H54 (cell line): ENCODE results near the gene ETV6.

ENCODE experiments used
- DNase-seq: peaks from one replicate; pipeline ENCODE4 v3.0.0; 2011; ENCODE audit warnings: low spot score, mixed read lengths; ENCODE audit not compliant: insufficient read length
- FAIRE-seq: peaks from 3 replicates; lab custom pipeline; 2011; peaks lifted over from hg19 to GRCh38; lab: Jason Lieb, UNC
- POLR2A ChIP-seq: IDR thresholded peaks from 2 replicates; pipeline ENCODE4 v1.6.1; 2011; ENCODE audit warnings: low read depth, mild to moderate bottlenecking, low read length

ETV6 gene

DNA sequence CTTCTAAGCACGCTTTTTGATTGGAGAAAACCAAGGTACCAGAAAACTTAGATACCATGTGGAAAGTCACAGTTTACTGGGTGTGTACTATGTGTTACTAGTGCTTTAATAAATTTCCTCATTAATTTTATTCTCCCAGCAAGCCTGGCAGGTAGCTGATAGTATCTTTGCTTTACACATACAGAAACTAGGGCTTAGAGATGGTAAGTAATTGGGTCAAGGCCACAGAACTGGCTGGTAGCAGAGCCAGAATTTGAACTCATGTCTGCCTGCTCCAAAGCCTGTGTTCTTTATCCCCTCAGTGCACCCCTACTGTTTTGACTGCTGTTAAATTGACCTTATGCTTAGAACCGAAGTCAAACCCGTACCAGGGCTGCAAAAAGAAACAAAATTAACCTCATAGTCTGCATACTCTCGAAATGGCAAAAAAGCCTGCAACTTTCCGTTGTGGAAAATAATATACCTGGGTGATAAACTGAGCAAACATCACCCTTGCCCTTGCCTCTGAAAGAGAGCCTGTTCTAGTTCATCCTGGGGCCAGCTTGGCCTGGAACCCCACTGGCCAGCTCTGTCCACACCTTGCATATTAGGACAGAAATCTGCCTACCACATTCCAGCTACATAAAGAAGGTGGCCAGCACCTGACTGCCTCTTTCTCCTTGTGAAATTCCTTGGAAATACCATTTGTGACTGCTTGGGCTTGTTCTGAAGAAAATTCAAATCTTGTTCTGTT is 118.9 kb downstream of the ETV6 start:
- no peak for FAIRE-seq
- no peak for TF ChIP-seq POLR2A
- no peak for DNase-seq

DNA sequence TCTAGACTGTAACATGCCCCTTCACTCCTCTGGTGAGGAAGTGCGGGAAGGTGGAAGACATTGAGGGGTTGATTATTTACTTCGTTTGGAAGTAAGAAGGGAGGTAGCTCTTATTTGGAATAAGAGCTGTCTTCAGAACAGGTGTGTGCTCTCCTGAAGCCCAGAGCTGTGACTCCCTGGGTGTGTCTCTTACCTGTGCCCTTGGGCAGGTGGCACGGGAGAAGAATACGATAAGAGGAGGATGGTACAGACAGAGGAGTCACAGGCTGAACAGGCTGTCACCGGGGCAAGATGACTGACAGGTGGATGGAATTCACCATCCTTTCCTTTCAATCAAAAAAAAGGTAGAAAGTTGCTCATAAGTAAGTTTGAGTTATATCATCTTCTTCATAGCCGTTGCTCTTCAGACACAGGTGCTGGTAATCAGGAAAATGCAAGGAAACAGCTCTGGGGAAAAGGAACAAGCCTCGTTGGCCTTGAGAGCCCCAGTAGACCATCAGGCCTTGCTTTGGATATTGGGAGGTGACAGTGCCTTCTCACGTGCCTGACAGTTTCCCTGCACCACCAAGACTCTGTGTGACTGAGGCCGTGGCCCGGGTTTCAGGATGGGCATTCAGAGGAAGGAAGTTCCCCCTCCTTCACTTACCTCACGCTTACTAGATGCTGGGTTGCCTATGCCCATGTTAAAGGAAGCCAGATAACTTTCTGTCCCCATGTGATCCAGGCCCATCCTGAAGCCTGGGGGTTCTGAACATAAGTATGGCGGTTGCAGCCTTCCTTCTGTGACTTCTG is 120.4 kb downstream of the ETV6 start:
- DNase-seq (no peak), FAIRE-seq (no peak)
- no peak for TF ChIP-seq POLR2A

GRCh38 chr12:11771356-11771755 is 121.9 kb downstream of the ETV6 start:
- DNase-seq (no peak), FAIRE-seq (no peak)
- no peak for TF ChIP-seq POLR2A

DNA sequence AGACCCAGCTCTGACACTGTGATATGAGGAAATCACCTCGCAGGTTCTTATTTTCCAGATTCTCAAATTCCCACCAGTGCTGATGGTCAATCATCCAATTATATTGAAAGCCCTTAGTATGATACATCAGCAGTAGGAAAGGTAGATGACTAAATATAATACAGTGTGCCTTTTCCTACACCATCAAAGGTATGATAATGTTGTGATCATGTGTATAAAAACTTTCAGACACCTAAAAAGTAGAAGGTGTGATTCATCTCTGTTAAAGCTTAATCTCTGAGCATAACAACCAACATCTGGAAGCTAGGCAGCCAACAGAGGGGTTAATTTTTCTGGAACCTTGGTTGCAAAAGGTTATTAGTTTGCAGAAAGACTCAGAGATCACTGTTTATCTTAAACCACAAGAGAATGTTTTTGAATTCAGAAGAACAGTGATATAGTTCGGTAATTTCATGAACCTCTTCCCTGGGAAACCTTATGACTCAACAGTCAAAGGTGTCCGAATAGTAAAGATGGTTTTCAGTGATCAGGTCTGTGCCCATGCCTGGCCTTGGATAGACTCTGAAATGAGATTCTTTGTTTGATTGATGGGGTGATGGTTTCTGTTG is 122.5 kb downstream of the ETV6 start:
- FAIRE-seq (no peak), DNase-seq (no peak)
- no peak for TF ChIP-seq POLR2A

DNA sequence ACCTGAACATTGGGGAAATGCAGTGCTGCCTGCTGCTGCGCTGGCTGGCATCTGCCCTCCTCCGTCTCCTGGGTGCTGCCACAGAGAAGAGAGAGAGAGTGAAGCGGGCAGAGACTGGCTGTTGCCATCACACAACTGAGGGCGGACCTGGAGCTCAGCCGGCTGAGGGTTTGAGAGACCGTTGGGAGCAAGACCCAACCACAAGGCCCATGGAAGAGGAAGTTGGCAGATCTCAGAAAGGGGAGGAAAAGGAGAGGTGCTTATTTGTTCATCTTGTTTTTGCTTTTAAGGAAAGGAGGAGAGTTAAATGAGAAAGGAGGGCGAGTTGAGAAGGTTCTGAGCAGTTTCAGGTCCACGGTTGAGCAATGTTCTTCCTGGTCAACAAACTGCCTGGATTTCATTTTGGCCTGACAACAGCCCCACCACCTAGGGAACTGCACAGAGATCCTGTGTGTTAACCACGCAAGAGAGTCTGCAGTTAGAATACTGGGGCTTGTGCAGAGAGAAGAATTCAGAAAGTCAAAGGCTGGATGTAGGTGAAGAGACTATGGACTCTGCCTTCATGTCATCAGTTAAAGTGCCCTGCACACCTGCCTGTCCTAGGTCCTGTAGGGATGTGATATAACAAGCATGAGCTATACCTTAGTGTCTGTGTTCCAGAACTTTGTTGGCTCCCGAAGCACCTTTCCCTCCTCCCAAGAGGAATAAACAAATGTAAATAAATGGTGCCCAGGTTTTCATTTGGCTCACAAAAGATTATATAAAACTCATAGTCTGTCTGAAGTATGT is 124.6 kb downstream of the ETV6 start:
- no peak for TF ChIP-seq POLR2A
- DNase-seq = no peak
- FAIRE-seq = no peak

- no peak for TF ChIP-seq POLR2A
- FAIRE-seq (no peak), DNase-seq (no peak)
These were observed 125.3 kb downstream of the ETV6 start for GRCh38 chr12:11774821-11775220.

- DNase-seq = no peak
- no peak for FAIRE-seq
- no peak for TF ChIP-seq POLR2A
These were observed 126.8 kb downstream of the ETV6 start for GRCh38 chr12:11776316-11776715.

DNA sequence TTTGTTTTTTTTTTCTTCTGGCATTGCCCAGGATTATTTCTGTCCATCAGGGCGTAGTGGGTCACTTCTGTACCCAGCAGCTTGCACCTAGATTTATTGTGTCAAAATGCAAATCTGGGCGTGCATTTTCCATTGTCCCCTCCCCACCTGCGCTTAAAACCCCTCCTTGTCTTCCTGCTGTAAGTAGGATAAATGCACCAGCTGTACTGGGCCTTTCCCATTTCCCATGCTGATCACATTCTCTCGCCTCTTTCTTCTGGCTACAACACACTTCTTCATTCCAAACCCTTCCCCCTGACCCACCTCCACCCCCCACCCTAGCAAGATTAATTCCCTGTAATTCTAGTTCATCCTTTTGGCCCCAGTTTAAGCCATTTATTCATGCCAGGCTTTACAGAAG is 128.0 kb downstream of the ETV6 start:
- DNase-seq (no peak), FAIRE-seq (no peak)
- TF ChIP-seq POLR2A = no peak

GRCh38 chr12:11777962-11778361 is 128.5 kb downstream of the ETV6 start:
- TF ChIP-seq POLR2A = no peak
- no peak for FAIRE-seq
- DNase-seq = no peak

DNA sequence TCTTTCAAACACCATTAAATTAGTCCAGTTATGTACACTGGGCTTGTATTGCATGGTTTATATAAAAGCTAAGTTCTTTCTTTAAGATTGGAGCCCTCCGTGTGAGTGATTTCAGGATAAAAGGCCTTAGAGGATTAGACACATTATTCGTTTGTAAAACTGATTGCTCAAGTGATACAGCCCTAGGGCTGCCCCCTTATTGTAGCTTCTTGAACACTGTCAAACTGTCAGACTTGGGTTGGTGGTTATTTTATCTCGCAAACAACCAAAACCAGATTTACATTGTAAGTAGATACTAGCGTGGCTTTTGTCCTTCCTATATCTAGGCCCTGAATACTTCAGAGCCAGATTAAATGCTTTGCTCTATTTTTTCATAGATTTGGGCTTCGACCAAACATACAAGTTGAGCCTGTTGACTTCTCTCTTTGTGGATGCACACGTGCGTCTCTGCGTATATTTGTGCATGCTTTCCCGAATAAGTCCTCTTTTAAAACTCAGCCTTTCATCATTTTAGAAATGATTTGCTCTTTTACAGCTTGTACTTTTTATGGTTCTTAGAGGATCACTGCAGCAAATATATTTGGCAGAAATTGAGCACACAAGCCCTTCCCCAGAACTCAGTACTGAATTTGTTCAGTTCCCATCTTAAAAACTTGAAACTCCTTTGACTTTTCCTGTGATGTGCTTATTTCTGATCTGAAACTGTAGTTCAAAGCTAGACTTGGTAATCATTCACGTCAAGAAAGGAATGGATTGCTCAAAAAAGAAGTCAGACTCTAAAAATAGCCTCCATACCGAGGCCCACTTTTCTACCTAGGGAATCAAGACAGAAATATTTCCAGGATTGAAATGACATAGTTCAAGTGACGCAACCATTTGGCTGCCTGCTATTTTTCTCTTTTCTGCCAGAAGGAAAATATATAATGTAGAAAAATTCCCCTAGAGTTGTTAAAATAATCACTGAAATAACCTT is 129.5 kb downstream of the ETV6 start:
- FAIRE-seq = no peak
- no peak for TF ChIP-seq POLR2A
- DNase-seq = no peak

DNA sequence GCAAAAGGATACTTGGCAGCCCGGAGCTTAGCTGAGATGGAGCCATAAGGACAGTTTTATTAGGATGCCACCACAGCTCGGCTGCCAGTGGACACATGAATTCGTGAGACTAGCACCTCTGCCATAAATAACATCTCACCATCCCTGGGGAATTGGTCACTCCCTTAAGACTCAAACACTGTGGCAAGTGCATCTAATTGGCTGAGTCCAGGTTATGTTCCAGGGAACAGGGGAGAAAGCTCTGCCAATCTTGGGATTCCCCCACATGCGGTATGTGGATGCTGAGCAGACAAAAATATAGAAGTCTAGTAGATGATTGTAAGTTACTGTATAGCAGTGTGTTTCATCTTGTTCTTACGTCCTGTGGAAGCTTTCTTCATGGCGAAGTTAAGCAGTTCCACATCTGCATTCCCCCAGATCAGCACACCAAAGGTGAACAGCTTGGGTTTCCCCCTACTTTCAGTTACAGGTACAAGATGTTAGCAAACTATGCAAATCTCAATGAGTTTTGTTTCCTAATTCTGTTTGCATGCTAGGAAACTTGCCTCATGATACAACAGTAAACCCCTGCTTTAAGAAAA is 131.1 kb downstream of the ETV6 start:
- DNase-seq (no peak), FAIRE-seq (no peak)
- no peak for TF ChIP-seq POLR2A

- TF ChIP-seq POLR2A = no peak
- FAIRE-seq = no peak
- DNase-seq = no peak
These were observed 133.5 kb downstream of the ETV6 start for GRCh38 chr12:11782914-11783420.
